HG03097 (cell line): ENCODE results near the gene MYOZ2.

Source experiments
- ATAC-seq: cut with Tn5 transposase; IDR thresholded peaks from one replicate; pipeline ENCODE4 v1.9.1; 2021; ENCODE audit not compliant: unreplicated experiment, low FRiP score

MYOZ2 gene

DNA sequence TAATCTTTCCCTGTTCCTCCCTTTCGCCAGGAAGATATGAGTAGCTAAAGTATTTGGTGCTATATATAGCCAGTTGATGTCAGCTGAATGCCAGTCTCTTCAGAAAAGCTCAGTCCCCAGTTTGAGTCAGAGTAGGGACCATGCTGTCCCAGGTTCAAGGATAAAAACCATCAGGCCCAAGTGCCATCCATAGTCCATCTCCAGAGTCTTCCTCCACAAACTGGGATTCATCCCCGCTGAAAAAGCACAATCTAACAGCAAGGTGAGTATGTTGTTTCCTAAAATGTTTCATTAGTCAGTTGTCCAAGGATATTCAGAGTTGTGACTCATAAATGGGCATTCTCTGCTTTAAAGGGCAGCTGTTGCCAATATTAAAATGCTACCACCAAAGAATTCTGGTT is at the start of gene MYOZ2:
TSS of gene MYOZ2 (plus strand) at position 112 of the 401 bp plus-strand sequence. CDS start 694 bp downstream, outside the sequence.
- ATAC-seq = no peak

DNA sequence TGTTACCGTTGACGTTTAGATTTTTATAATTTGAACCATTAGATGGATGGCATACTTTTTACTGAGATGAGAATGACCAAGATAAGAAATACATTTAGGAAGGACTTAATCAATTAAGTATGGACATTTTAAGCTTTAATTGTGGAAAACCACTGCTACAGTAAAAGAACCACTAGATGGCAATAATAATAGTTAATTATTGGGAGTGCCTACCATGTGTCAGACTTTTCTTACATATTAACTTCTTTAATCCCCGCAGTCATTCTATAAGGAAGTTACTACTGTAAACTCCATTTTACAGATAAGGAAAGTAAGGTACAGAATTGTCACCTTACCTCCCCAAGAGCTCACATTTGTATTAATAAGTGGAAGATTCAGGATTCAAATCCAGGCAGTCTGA is 48.5 kb upstream of the MYOZ2 start:
- no peak for ATAC-seq

DNA sequence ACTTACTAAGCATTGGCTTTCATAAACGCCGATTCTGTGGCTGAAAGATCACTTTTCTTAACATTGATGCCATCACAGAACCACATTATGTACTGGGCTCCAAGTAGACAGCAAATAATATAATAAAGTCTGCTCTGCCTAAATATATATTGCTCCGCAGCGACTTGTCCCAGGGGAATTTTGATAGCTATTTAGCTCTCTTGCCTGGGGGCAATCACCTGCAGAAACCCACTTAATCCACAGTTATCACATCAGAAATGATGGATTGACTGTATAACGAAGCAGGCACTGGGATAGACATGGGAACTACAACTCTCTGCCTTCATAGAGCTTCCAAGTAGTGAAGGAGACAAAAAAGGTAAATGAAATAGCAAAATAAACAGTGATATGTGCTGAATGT is 48.0 kb upstream of the MYOZ2 start:
- ATAC-seq = no peak

DNA sequence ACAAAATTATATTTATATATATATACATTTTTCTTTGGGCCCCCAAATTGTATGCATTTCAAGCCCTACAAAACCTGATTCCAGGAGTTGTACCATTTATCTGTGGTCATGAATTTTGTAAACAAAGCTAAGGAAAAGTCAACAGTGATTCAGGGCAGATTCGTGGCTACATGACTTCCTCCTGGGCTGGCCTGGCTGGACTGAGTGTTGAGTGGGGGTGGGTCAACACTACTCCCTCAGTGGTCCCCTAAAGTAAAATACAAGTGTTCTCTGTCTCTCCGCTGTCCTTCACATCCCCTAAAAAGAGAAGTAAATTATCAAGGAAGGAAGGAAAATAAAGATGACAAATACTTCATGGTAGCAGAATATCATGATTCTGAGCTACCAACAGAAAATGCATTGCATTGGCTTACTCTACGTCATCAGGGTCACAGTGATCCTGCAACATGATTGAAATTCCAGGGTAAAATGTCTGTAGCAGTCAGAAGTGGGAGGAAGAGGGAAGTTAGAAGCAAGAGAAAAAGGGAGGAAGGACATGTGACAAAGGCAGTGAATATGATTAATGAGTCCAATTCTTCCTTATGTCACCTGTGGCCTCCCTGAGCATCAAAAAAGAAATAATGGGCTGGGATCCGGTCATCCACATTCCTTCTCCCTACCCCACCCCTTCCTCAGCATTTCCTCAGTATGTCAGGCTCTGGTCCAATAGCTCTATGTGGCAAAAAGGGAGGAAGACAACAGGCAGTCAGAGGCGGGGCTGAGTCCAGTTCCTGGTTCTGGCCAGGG is 42.4 kb upstream of the MYOZ2 start:
- ATAC-seq = no peak

DNA sequence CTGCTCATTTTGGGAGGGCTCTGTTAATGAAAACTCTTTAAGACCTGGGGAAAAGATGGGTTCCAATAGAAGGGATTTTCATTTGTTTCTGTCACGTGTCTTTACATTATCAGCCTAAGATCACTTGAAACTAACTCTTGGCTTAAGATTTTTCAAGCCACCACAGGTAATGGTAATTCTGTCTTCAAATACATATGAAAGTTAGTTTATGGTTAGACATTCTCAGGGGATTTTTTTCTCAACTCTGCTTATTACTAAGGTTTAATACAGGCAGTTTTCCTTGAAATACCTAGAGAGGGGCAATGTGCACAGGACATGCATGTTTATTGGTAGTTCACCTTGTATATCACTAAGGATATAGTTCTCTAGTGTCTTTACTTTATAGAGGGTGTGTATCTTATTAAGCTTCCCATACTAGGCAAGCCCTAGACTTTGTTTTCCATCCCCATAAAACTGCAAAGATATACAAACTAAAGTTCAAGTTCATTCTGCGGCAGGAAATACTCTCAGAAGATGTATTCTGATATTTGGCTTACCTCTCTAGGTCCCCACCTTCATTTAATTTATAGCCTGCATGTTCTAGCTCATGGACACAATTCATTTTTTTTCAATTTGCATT is 38.2 kb upstream of the MYOZ2 start:
- no peak for ATAC-seq

DNA sequence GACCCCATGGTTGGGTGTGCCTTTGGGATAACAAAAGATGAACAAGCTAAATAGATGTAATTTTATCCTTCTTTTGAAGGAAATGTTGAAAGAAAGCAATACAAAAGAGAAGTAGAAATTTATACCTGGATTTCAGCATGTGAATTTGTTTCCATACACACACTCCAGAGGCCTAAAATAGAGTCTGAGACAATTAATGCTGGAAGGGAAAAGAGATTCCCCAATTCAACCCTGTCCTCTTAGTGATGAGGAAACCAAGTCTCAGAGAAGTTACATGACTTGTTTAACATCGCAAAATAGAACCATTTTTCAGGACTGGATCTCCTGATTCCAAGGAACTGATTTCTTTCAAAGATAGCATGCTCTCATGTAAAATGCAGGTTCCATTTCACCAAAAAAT is 37.3 kb upstream of the MYOZ2 start:
- no peak for ATAC-seq

DNA sequence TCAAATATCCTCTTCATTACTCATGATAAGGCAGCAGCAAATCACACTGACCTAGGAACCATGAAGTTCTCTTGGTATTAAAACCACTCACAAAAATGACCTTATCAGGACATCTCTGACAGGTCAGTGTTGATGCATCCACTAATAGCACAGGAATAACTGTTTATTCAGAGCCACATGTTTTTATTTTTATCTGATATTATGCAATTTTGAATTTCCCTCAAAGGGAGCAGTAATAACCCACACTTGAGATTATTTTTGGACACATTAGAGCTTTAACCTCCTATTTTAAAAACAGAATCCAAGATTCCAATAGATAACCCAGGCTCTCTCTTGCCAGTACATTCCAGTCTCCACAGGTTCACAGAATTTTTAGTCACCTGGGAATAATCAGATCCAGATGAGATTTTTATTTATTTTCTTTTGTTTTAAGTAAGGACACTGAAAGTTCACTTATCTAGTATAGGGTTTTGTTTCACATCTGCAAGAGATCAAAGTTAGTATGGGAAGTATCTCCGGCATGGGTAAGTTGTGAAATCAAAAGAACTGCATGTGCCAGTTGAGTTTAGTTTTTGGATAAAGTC is 36.3 kb upstream of the MYOZ2 start:
- no peak for ATAC-seq

DNA sequence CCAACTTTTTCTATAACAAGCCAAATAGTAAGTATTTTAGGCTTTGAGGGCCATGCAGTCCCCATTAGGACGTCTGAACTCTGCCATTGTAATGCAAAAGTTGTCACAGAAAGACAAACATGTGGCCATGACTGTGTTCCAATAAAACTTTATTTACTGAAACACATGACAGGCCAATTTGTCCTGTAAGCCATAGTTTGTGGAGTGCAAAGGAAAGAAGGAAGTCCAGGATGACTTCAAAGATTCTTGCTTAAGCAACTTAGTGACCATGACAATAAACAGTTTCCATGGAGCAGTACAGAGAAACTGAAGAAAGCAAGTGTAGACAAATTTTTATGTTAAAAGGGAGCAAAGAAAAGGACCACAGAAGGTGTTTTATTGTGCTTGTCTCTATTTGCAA is 35.0 kb upstream of the MYOZ2 start:
- no peak for ATAC-seq

DNA sequence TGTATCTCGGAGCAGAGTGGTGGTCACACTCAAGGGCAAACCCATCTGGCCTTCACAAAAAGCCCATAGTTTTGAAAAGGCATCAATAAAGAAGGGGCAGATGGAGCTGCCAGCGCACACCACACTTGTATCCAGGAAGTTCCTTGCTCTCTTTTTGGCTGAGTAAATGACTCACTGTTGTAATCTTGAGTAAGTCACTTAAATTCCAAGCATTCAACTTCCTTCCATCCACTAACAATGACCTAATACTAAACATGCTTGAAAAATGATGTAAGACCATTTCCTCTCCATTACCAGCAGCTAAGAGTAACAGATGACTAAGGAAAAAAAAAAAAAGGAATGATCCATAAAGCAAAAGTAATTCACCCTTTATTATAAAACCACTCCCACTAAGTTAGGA is 32.4 kb upstream of the MYOZ2 start:
- ATAC-seq = no peak

DNA sequence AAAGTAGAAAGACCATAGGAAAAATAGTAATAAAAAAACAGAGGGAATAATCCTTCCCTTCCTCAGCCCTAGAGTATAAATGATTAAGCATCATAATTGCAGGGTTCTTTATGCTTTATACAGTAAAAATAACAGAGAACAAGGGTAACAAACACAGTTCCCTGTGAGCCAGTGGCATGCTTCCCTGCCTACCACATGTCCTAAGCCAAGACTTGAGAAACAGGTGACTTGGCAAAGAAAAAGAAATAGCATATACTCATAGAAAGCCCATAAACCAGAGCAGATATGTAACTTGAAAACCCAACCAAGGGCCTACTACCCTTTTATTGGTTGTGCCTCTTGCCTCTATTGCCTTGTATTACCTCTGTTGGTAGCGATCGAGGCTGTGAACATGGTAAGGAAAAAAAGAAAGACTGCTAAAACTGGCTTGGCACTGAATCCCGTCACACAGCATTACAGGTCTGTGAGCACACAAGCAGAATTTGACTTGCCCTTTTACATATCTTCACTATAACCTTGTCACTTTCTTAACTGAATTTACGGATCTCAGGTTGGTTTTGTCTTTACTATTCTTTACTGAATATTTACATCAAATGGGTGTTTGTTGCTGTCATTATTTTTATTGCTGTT is 30.9 kb upstream of the MYOZ2 start:
- ATAC-seq = no peak

DNA sequence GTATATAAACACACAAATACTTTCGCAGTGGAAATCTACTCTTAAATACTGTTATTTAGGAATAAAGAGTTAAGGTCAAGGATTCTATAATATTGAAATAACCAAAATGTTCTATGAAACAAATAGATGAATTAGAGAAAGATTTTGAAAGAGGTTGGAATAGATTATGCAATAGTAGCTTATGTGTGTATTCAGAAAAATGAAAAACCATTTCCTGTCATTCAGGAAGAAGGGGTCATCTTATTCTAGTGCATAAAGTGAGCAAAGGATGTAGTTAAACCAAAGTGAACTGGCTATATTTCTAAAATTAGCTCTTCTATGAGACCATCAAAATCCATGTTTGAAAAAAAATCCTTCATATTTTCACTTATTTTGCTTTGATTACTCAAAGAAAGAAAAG is 30.0 kb upstream of the MYOZ2 start:
- no peak for ATAC-seq

DNA sequence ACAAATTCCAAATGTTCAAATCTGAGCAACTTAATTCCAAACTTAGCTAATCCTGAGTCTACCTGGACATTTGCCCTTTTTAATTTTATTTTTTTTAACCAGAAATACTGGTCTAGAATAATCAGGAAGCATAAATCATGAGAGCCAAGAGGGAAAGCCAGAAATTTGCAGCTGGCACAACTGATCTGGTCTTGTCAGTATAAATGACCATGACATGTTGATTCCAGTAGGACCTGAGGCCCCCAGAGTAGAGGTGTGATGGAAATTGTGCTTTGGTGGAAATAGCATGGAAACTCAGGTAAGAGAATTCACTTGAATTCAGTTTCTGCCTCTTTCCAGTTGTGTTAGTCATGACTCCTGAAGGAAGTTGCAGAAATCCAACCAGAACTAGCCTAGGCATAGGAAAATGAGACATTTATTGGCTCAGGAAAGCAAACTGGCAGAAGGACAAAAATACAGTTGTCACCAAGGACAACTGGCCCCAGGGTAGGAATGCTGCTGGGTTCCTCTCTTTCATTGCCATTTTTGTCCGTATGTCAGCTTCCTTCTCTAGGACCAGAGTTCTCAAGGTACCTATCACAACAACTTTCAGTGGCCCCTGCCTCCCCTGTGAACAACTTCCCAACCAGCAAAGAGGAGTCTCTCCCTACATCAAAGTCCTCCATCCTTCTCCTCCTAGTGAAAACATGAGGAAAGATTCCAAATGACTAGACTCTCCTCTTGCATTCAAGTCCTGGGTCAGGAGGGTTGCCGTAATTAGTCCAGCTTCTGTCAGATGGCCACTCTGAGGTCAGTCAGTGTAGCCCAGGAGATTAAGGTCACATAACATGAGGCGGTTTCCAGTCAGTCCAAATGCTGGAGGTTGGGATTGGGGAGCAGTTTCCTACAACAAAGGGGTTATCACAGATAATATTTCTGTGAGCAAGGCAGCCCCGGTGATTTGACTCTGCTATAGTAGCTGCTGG is 29.3 kb upstream of the MYOZ2 start:
- ATAC-seq = no peak

DNA sequence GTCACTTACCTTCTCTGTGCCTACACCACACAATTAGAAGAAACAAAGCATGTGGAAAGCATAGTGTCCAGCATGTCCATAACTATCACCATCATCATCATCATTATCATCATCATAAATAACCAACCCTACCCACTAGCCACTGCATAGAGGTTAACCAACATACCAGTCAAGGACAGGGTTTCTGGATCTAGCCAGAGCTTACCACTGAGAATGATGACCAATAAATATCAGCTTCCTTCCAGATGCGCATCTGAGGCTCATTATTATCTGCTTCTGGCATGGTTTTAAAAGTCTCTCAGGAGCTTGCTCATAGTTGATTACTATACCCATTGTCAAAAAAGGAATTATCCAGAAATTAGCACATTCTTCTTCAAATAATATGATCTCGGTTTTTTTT is 25.5 kb upstream of the MYOZ2 start:
- ATAC-seq = no peak

DNA sequence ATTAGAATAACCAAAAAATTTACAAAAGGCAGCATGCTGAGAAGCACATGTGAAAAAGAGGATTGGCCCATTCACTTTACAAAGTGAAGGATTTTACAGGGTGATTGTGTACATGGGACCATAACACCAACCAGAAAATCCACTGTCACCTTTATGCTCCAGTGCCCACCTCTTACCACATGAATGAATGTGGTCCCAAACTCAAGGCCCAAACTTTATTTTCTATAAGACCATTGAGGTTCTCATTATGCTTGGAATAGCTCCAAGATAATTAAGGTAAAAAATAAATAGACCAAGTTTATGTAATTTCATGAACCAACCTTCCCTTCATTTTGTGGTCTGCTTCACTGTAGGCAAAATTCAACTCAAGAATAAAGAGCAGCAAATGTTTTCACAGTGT is 24.3 kb upstream of the MYOZ2 start:
- ATAC-seq = no peak

DNA sequence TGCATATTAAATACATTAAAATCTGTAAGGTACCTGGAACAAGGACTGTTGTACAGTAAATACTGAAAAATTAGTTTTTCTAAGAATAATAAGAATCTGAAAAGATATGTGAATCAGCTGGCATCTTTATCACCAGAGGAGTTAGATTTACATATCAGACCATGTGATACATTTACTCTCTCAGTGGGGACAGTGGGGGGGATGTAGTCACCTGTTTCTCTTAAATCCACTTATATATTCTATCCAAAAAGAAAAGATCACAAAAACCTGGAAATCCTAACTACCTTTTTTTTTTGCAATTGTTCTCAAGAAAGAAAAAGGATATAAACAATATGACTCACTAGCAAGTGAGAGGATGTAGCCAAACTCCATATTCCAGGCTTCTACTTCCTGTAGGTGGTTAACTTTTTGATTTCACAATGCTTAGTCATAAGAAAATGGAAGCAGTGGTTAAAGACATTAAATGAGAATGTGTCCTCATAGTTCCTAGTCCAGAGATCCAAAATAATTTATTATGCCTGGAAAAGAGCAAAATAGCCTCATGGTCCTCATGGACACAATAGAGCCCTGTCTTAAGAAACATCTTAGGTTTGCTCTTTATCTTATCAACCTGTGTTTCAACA is 22.5 kb upstream of the MYOZ2 start:
- no peak for ATAC-seq

DNA sequence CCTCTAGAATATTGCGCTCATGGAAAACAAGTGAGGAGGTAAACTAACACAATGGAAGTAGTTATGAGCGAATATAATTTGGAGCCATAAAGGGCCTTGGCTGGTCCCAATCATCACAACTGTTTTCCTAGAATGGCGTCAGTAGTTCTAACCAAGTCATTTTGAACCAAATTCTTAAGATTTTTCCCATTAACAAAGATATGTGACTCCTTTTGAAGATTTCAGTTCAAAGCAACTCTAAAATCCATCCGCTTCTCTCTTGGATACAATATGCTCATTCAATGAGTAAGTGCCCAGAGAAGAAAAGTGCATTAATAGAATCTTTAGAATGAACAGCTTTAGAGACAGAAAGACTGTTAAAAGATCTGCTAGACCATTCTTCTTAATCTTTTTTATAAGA is 19.6 kb upstream of the MYOZ2 start:
- ATAC-seq = no peak

DNA sequence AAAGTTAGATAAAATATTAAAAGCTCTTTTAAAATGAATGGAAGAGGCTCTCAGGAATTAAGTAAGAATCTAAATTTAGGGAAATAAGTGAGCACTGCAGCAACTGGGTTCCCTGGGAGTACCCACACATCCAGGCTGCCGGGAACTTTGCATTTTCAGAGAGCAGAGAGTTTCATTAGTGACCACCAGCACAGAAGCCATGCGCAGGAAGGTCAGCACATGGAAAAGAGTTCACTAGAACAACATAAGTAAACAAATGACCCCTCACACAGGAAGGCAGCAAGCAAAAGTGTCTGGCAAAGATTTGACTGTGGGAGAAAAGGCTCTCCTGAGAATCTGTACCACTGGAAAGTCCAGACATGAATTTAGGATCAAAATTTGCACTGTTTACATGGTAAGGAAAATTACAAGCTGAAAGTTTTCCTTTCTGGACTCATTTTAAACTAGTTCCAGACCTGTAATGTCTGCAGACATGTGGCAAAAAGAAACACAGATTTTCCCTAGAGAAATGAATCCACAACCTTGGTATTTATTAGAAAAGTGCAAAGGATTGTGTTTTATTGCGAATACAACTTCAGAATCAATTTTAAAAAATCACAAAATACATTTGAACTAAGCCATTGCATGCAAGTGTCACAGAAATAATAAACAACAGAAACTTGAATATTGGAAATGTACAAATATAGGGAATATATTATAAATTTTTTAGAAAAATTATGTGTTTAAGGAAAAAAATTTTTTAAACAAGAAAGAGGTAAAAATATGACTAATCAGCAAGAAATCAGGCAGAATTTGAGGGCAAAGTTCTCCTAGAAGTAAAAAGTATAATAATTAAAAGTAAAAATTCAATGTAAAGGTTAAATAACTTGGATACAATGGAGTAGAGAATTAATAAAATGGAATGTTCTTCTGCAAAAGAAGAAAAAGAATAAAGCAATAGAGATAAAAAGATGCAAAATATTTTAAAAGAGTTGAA is 18.4 kb upstream of the MYOZ2 start:
- no peak for ATAC-seq

DNA sequence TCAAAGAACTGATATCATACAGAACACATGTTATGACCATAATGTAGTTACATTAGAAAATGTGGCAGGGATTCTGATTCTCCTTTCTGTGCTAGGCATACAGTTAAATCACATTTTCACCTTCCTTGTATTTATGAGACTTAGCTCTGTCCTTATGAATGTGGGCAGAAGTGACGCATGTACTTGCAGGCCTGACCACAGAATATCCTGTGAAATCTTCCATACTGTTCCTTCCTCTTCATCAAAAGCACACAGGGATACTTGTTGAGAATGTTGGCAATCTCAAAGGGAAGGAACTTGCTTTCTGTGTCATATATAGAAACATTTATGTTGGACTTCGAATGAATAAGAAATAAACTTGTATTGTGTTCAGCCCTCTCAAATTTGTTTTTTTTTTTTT is 17.2 kb upstream of the MYOZ2 start:
- ATAC-seq = no peak

DNA sequence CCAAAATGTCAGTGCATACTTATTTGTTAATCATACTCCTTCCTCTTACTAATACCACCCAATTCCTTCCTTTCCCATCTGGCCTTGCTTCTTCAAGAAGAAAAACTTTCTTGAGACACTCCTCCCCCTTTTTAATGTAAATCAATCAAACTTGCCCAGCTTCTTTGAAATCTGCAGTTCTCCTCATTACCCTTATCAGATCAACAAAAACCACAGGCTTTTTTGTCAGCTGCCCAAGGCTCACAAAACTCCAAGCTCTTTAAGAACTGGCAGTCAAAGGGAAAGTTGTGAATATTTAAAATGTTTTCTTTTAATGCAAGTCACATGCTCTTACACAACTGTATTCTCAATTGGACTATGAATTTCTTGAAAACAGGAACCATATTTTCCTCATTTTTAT is 11.3 kb upstream of the MYOZ2 start:
- ATAC-seq = no peak
